Measurements from ENCODE around the gene RTBDN. TPM values are rescaled to one million over a fixed set of nuclear protein-coding genes. Genes with fewer than 3 reads are reported as not detected.

RTBDN gene
- total and polyA plus RNA-seq, 5 donors from 2014 or later: not detected

GRCh38 chr19:12789098-12789903 is 45.1 kb downstream of the RTBDN start:
- Histone ChIP-seq H3K4me3 (ENCODE audit: low read depth, low read length) (peak overlapping the region; percentile 53), H3K4me1 (ENCODE audit: control insufficient read depth, insufficient read depth, low read length, poor library complexity, severe bottlenecking) (peaks cover 61% of the 10 kb centered on the region), H3K27ac (ENCODE audit: insufficient read depth, low read length, poor library complexity, severe bottlenecking) (peak overlapping the region; percentile 100), H3K36me3 (ENCODE audit: control insufficient read depth, insufficient read depth, low read length) (no peaks in the 10 kb centered on the region), H3K27me3 (ENCODE audit: control insufficient read depth, insufficient read depth, low read length) (no peaks in the 10 kb centered on the region), H3K9me3 (ENCODE audit: control insufficient read depth in 2 of 2, low read length in 2 of 2) (no peaks in the 10 kb centered on the region)
- Mint-ChIP-seq H3K27ac (peak overlapping the region; percentile 93 to 95 (median 94)), H3K9me3 (peaks cover 0 to 14% (median 0%) of the 10 kb centered on the region in 7 donors), H3K4me1 (peaks cover 4 to 29% (median 16%) of the 10 kb centered on the region in 4 donors), H3K27me3 (peaks cover 25% of the 10 kb centered on the region), H3K36me3 (no peaks in the 10 kb centered on the region), H3K4me3 (peak overlapping the region; percentile 82 to 100 (median 90))
- DNase-seq (peak in 1 of 3 donors; percentile 31), ATAC-seq (ENCODE audit: low read depth in 2 of 2) (no peak)

- Mint-ChIP-seq H3K27ac (peak overlapping the region; percentile 93 to 95 (median 94)), H3K9me3 (peaks cover 0 to 11% (median 0%) of the 10 kb centered on the region in 7 donors), H3K27me3 (peaks cover 21% of the 10 kb centered on the region), H3K36me3 (no peaks in the 10 kb centered on the region), H3K4me1 (peaks cover 0 to 26% (median 13%) of the 10 kb centered on the region in 4 donors), H3K4me3 (peak overlapping the region; percentile 82 to 85 (median 83))
- H3K9me3 ChIP-seq (ENCODE audit: control insufficient read depth in 2 of 2, low read length in 2 of 2): no peaks in the 10 kb centered on the region
- peak overlapping the region; percentile 53 for H3K4me3 ChIP-seq (ENCODE audit: low read depth, low read length)
- no peaks in the 10 kb centered on the region for H3K27me3 ChIP-seq (ENCODE audit: control insufficient read depth, insufficient read depth, low read length)
- H3K36me3 ChIP-seq (ENCODE audit: control insufficient read depth, insufficient read depth, low read length): no peaks in the 10 kb centered on the region
- ATAC-seq (ENCODE audit: low read depth in 2 of 2) (no peak), DNase-seq (peak in 2 of 3 donors; percentile 46 to 55)
- H3K27ac ChIP-seq (ENCODE audit: insufficient read depth, low read length, poor library complexity, severe bottlenecking): peak overlapping the region; percentile 100
- H3K4me1 ChIP-seq (ENCODE audit: control insufficient read depth, insufficient read depth, low read length, poor library complexity, severe bottlenecking): peaks cover 61% of the 10 kb centered on the region
These were observed 45.7 kb downstream of the RTBDN start for GRCh38 chr19:12788682-12789097.

GRCh38 chr19:12788042-12788681 is 46.2 kb downstream of the RTBDN start:
- ATAC-seq (ENCODE audit: low read depth in 2 of 2) (no peak), DNase-seq (no peak)
- Mint-ChIP-seq H3K36me3 (no peaks in the 10 kb centered on the region), H3K4me3 (peak overlapping the region in 3 of 4 donors; percentile 82 to 84 (median 82)), H3K27me3 (peaks cover 18% of the 10 kb centered on the region), H3K9me3 (peaks cover 0 to 9% (median 0%) of the 10 kb centered on the region in 7 donors), H3K4me1 (peaks cover 0 to 26% (median 15%) of the 10 kb centered on the region in 4 donors), H3K27ac (peak overlapping the region; percentile 93 to 95 (median 94))
- Histone ChIP-seq H3K27ac (ENCODE audit: insufficient read depth, low read length, poor library complexity, severe bottlenecking) (peak overlapping the region; percentile 100), H3K27me3 (ENCODE audit: control insufficient read depth, insufficient read depth, low read length) (no peaks in the 10 kb centered on the region), H3K9me3 (ENCODE audit: control insufficient read depth in 2 of 2, low read length in 2 of 2) (no peaks in the 10 kb centered on the region), H3K36me3 (ENCODE audit: control insufficient read depth, insufficient read depth, low read length) (no peaks in the 10 kb centered on the region), H3K4me1 (ENCODE audit: control insufficient read depth, insufficient read depth, low read length, poor library complexity, severe bottlenecking) (peaks cover 64% of the 10 kb centered on the region), H3K4me3 (ENCODE audit: low read depth, low read length) (no peak overlapping the region)

- Mint-ChIP-seq H3K4me3 (no peak overlapping the region), H3K36me3 (no peaks in the 10 kb centered on the region), H3K9me3 (peaks cover 0 to 3% (median 0%) of the 10 kb centered on the region in 7 donors), H3K4me1 (peaks cover 0 to 26% (median 14%) of the 10 kb centered on the region in 4 donors), H3K27me3 (peaks cover 15% of the 10 kb centered on the region), H3K27ac (peak overlapping the region in 2 of 3 donors; percentile 90 to 93)
- H3K4me1 ChIP-seq (ENCODE audit: control insufficient read depth, insufficient read depth, low read length, poor library complexity, severe bottlenecking): peaks cover 68% of the 10 kb centered on the region
- peak overlapping the region; percentile 41 for H3K27ac ChIP-seq (ENCODE audit: insufficient read depth, low read length, poor library complexity, severe bottlenecking)
- no peak for ATAC-seq (ENCODE audit: low read depth in 2 of 2)
- H3K4me3 ChIP-seq (ENCODE audit: low read depth, low read length): no peak overlapping the region
- no peaks in the 10 kb centered on the region for H3K9me3 ChIP-seq (ENCODE audit: control insufficient read depth in 2 of 2, low read length in 2 of 2)
- DNase-seq: no peak
- no peaks in the 10 kb centered on the region for H3K27me3 ChIP-seq (ENCODE audit: control insufficient read depth, insufficient read depth, low read length)
- H3K36me3 ChIP-seq (ENCODE audit: control insufficient read depth, insufficient read depth, low read length): no peaks in the 10 kb centered on the region
These were observed 46.9 kb downstream of the RTBDN start for GRCh38 chr19:12787458-12787857.

GRCh38 chr19:12786952-12787351 is 47.4 kb downstream of the RTBDN start:
- H3K27ac ChIP-seq (ENCODE audit: insufficient read depth, low read length, poor library complexity, severe bottlenecking): peak overlapping the region; percentile 100
- H3K36me3 Mint-ChIP-seq: no peaks in the 10 kb centered on the region
- H3K9me3 Mint-ChIP-seq: peaks cover 0 to 3% (median 0%) of the 10 kb centered on the region in 7 donors
- no peaks in the 10 kb centered on the region for H3K36me3 ChIP-seq (ENCODE audit: control insufficient read depth, insufficient read depth, low read length)
- H3K4me3 Mint-ChIP-seq: no peak overlapping the region
- no peaks in the 10 kb centered on the region for H3K27me3 ChIP-seq (ENCODE audit: control insufficient read depth, insufficient read depth, low read length)
- peaks cover 73% of the 10 kb centered on the region for H3K4me1 ChIP-seq (ENCODE audit: control insufficient read depth, insufficient read depth, low read length, poor library complexity, severe bottlenecking)
- DNase-seq: no peak
- no peak overlapping the region for H3K4me3 ChIP-seq (ENCODE audit: low read depth, low read length)
- ATAC-seq (ENCODE audit: low read depth in 2 of 2): no peak
- peak overlapping the region; percentile 72 to 93 (median 90) for H3K27ac Mint-ChIP-seq
- H3K4me1 Mint-ChIP-seq: peaks cover 0 to 30% (median 16%) of the 10 kb centered on the region in 4 donors
- H3K27me3 Mint-ChIP-seq: peaks cover 14% of the 10 kb centered on the region
- no peaks in the 10 kb centered on the region for H3K9me3 ChIP-seq (ENCODE audit: control insufficient read depth in 2 of 2, low read length in 2 of 2)

GRCh38 chr19:12786141-12786870 is 48.1 kb downstream of the RTBDN start:
- Histone ChIP-seq H3K4me3 (ENCODE audit: low read depth, low read length) (no peak overlapping the region), H3K36me3 (ENCODE audit: control insufficient read depth, insufficient read depth, low read length) (no peaks in the 10 kb centered on the region), H3K27ac (ENCODE audit: insufficient read depth, low read length, poor library complexity, severe bottlenecking) (peak overlapping the region; percentile 100), H3K27me3 (ENCODE audit: control insufficient read depth, insufficient read depth, low read length) (no peaks in the 10 kb centered on the region), H3K4me1 (ENCODE audit: control insufficient read depth, insufficient read depth, low read length, poor library complexity, severe bottlenecking) (peaks cover 80% of the 10 kb centered on the region), H3K9me3 (ENCODE audit: control insufficient read depth in 2 of 2, low read length in 2 of 2) (no peaks in the 10 kb centered on the region)
- H3K4me1 Mint-ChIP-seq: peaks cover 0 to 37% (median 19%) of the 10 kb centered on the region in 4 donors
- peaks cover 8% of the 10 kb centered on the region for H3K27me3 Mint-ChIP-seq
- DNase-seq: peak in 1 of 3 donors; percentile 36
- no peak overlapping the region for H3K4me3 Mint-ChIP-seq
- H3K9me3 Mint-ChIP-seq: peaks cover 0 to 2% (median 0%) of the 10 kb centered on the region in 7 donors
- ATAC-seq (ENCODE audit: low read depth in 2 of 2): no peak
- H3K27ac Mint-ChIP-seq: peak overlapping the region in 2 of 3 donors; percentile 72 to 90
- H3K36me3 Mint-ChIP-seq: no peaks in the 10 kb centered on the region

- Mint-ChIP-seq H3K36me3 (no peaks in the 10 kb centered on the region), H3K9me3 (no peaks in the 10 kb centered on the region), H3K27ac (no peak overlapping the region), H3K27me3 (peaks cover 4% of the 10 kb centered on the region), H3K4me3 (no peak overlapping the region), H3K4me1 (peaks cover 0 to 32% (median 16%) of the 10 kb centered on the region in 4 donors)
- H3K9me3 ChIP-seq (ENCODE audit: control insufficient read depth in 2 of 2, low read length in 2 of 2): no peaks in the 10 kb centered on the region
- ATAC-seq (ENCODE audit: low read depth in 2 of 2) (no peak), DNase-seq (peak in 1 of 3 donors; percentile 42)
- H3K27me3 ChIP-seq (ENCODE audit: control insufficient read depth, insufficient read depth, low read length): no peaks in the 10 kb centered on the region
- H3K4me3 ChIP-seq (ENCODE audit: low read depth, low read length): peak overlapping the region; percentile 29
- peak overlapping the region; percentile 100 for H3K27ac ChIP-seq (ENCODE audit: insufficient read depth, low read length, poor library complexity, severe bottlenecking)
- H3K36me3 ChIP-seq (ENCODE audit: control insufficient read depth, insufficient read depth, low read length): no peaks in the 10 kb centered on the region
- peaks cover 76% of the 10 kb centered on the region for H3K4me1 ChIP-seq (ENCODE audit: control insufficient read depth, insufficient read depth, low read length, poor library complexity, severe bottlenecking)
These were observed 48.8 kb downstream of the RTBDN start for GRCh38 chr19:12785431-12786031.
